Motor neuron (in vitro differentiated cells): ENCODE data around the gene LDB2. TPM values are rescaled to one million over a fixed set of nuclear protein-coding genes. Genes with fewer than 3 reads are reported as not detected.
A peak's percentile ranks its signal among the peaks of the same experiment; 100 is the strongest.

Experiments
- ATAC-seq, 8 experiments: fragments of 200-7000 bp; cut with Tn5 transposase; replicated peaks in 6 of 8; 2 replicates each; pipeline ENCODE4 v1.8.0; 2021; ENCODE audit warnings: mild to moderate bottlenecking in 8 of 8, moderate library complexity in 8 of 8
- H3K27ac ChIP-seq, 2 donors: fragments of 250-450 bp; sonication (Bioruptor Pico); 2 replicates each; pipeline ENCODE4 v1.9.0; 2021; ENCODE audit warnings: antibody characterized with exemption in 2 of 2, mild to moderate bottlenecking in 2 of 2, moderate library complexity in 1 of 2
- H3K4me1 ChIP-seq, 2 donors: fragments of 250-450 bp; sonication (Bioruptor Pico); replicated peaks in 1 of 2; 2 replicates each; pipeline ENCODE4 v1.6.1; 2021; ENCODE audit warnings: antibody characterized with exemption in 2 of 2, mild to moderate bottlenecking in 2 of 2, moderate library complexity in 1 of 2
- H3K4me3 ChIP-seq, 5 donors: fragments of 250-450 bp; sonication (Bioruptor Pico); 2 replicates each; pipeline ENCODE4 v1.9.0; 2021; ENCODE audit warnings: antibody characterized with exemption in 5 of 5, mild to moderate bottlenecking in 5 of 5, moderate library complexity in 4 of 5
- WGBS, 10 experiments: fragments of 450-650 bp; shearing (Covaris generic); methylation state at CpG; one replicate each; pipeline ENCODE4 v1.0.0; 2022; 5-methylcytosine and 5-hydroxymethylcytosine counted together
- in situ Hi-C, 9 experiments: fragments of 400-800 bp; cut with MboI; loops; one replicate each; pipeline ENCODE4 v1.15.0; 2021; ENCODE audit warnings: low sequenced_read_pairs in 9 of 9, low pct_unique_long_range_greater_than_20kb in 2 of 9; ENCODE audit not compliant: unreplicated experiment in 9 of 9
- total RNA-seq, 8 experiments: library from RNA; unstranded; fragments of 300-600 nt; gene quantifications; 2 replicates each; pipeline versions ENCODE4 v1.2.3 to v1.2.4, GENCODE V29; 2022

The LDB2 gene
- total RNA-seq, 8 experiments from 2014 or later: 5.8 to 107 (median 20.9) TPM

DNA sequence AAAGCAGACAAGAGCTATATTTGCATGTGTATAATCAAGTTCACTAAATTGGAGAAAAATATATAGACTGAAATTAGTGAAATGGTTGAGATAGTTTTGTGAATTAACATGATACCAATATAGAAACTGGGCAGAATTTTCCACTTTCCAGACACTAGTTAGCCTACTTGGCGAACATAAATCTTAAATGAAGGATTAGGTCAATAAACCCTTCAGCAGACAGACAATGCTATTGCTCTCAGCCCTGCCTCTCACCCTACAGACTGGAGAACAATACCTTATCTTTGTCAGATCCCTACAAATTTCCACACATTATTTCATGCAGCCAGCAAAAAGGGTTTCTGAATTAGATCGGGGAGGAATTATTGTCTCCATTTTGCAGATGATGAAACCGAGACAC is 435.8 kb downstream of the LDB2 start:
- H3K27ac ChIP-seq: no peak overlapping the region
- 27 to 89% (median 55%) methylated on average over 1 to 3 of the region's 3 CpGs for WGBS, 10 experiments
- no peak for ATAC-seq
- peaks cover 0 to 15% of the 10 kb centered on the region in 2 donors for H3K4me1 ChIP-seq
- H3K4me3 ChIP-seq: no peak overlapping the region
- in situ Hi-C loops: loop anchor here in 2 of 9 experiments (25.0 kb wide), 2 partner anchors 175 to 450 kb away; no protein-coding TSS in a partner anchor

- H3K4me1 ChIP-seq: peaks cover 0 to 15% of the 10 kb centered on the region in 2 donors
- H3K4me3 ChIP-seq: no peak overlapping the region
- in situ Hi-C loops: loop anchor here in 2 of 9 experiments (25.0 kb wide), 2 partner anchors 174 to 451 kb away; no protein-coding TSS in a partner anchor
- peak in 2 of 8 experiments; percentile 27 to 56 for ATAC-seq
- 0 to 100% (median 78%) methylated on average over 1 of the region's 1 CpG; no CpG with 5 or more reads in 1 of the 10 experiments for WGBS, 10 experiments
- no peak overlapping the region for H3K27ac ChIP-seq
Measured at GRCh38 chr4:16461362-16461761, 437.1 kb downstream of the LDB2 start.

GRCh38 chr4:16457944-16458343 is 440.5 kb downstream of the LDB2 start:
- Histone ChIP-seq H3K4me1 (no peaks in the 10 kb centered on the region), H3K27ac (no peak overlapping the region), H3K4me3 (no peak overlapping the region)
- peak in 2 of 8 experiments; percentile 33 to 50 for ATAC-seq
- in situ Hi-C loops: loop anchor here in 2 of 9 experiments (25.0 kb wide), 2 partner anchors 171 to 454 kb away; no protein-coding TSS in a partner anchor
- 40 to 94% (median 74%) methylated on average over 1 to 4 of the region's 4 CpGs; no CpG with 5 or more reads in 6 of the 10 experiments for WGBS, 10 experiments
